K562 (cell line): ENCODE results near the gene PRTFDC1. TPM values are rescaled to one million over a fixed set of nuclear protein-coding genes. Genes with fewer than 3 reads are reported as not detected.

Experiments
- ATAC-seq: fragments of 200-7000 bp; cut with Tn5 transposase; 3 replicates; pipeline ENCODE4 v1.9.1; 2020; ENCODE audit warnings: moderate library complexity
- Bru-seq: library from RNA; stranded (reverse); fragments of 400-500 nt; gene quantifications from one replicate; lab custom pipeline; 2021; lab: Mats Ljungman, UMichigan
- BruChase-seq, 2 experiments: library from RNA; stranded (reverse); fragments of 400-500 nt; gene quantifications; one replicate each; lab custom pipeline; 2021; lab: Mats Ljungman, UMichigan
- BruUV-seq: library from RNA; stranded (reverse); fragments of 400-500 nt; replicated peaks from 2 replicates; lab custom pipeline; 2021; lab: Mats Ljungman, UMichigan
- CTCF ChIA-PET: fragments of 300-600 bp; formaldehyde crosslinking; extraction: SDS; loops from one replicate; lab custom pipeline; 2021; ENCODE audit warnings: low intra/inter-chr PET ratio; lab: Yijun Ruan, JAX
- POLR2A ChIA-PET: fragments of 300-600, 350-650 bp; sonication (Branson Sonifier 250); formaldehyde crosslinking; extraction: SDS; loops from one replicate; lab custom pipeline; 2021; ENCODE audit warnings: antibody characterized with exemption, inconsistent platforms; lab: Yijun Ruan, JAX
- DNase-seq, 4 experiments: peaks; one replicate each; pipeline versions ENCODE4 v3.0.0 to v3.0.0-alpha.2; 2011 to 2018; ENCODE audit warnings: low spot score in 3 of 4, mixed read lengths in 3 of 4; ENCODE audit errors: extremely low read depth in 1 of 4
- FAIRE-seq: peaks from 2 replicates; lab custom pipeline; 2011; peaks lifted over from hg19 to GRCh38; lab: Jason Lieb, UNC
- H2AFZ ChIP-seq: 2 replicates; pipeline ENCODE4 v1.6.0; 2011; ENCODE audit warnings: low read depth, low read length, control low read depth, inconsistent platforms
- H3K27ac ChIP-seq: fragments of 200-600 bp; 3 replicates; pipeline ENCODE4 v1.8.0; 2011; ENCODE audit warnings: low read depth, mild to moderate bottlenecking, control low read depth, inconsistent platforms, low read length, moderate library complexity, mixed read lengths; ENCODE audit errors: extremely low read depth
- H3K27me3 ChIP-seq, 2 experiments: fragments of 300-600 bp in 1 of 2; 2 replicates in 1 of 2; 3 replicates in 1 of 2; pipeline versions ENCODE4 v1.6.0 to v1.8.0; 2011; ENCODE audit warnings: inconsistent platforms in 2 of 2, low read length in 2 of 2, mild to moderate bottlenecking in 1 of 2, mixed read lengths in 1 of 2, moderate library complexity in 1 of 2; ENCODE audit not compliant: control insufficient read depth in 2 of 2, insufficient read depth in 2 of 2
- H3K36me3 ChIP-seq: fragments of 300-600 bp; 3 replicates; pipeline ENCODE4 v1.8.0; 2011; ENCODE audit warnings: mild to moderate bottlenecking, low read length, inconsistent platforms; ENCODE audit not compliant: control insufficient read depth, insufficient read depth
- H3K4me1 ChIP-seq, 2 experiments: fragments of 200-600 bp in 1 of 2; replicated peaks in 1 of 2; 2 replicates in 1 of 2; 3 replicates in 1 of 2; pipeline versions ENCODE4 v1.5.1 to v1.8.0; 2011; ENCODE audit warnings: inconsistent platforms in 2 of 2, low read length in 2 of 2, mild to moderate bottlenecking in 1 of 2, mixed read lengths in 1 of 2, moderate library complexity in 1 of 2; ENCODE audit not compliant: control insufficient read depth in 2 of 2, insufficient read depth in 2 of 2
- H3K4me2 ChIP-seq: 2 replicates; pipeline ENCODE4 v1.6.1; 2011; ENCODE audit warnings: low read length, control low read depth, inconsistent platforms, mixed read lengths; ENCODE audit not compliant: insufficient read depth
- H3K4me3 ChIP-seq: fragments of 200-600 bp; sonication (generic), shearing (Covaris generic); 2 replicates; pipeline ENCODE4 v1.5.1; 2016; ENCODE audit warnings: control low read depth, inconsistent platforms
- H3K79me2 ChIP-seq: fragments of 200-600 bp; 3 replicates; pipeline ENCODE4 v1.8.0; 2011; ENCODE audit warnings: low read length, inconsistent platforms; ENCODE audit not compliant: control insufficient read depth, insufficient read depth
- H3K9ac ChIP-seq, 2 experiments: 2 replicates each; pipeline versions ENCODE4 v1.6.0 to v1.6.1; 2011; ENCODE audit warnings: low read depth in 2 of 2, low read length in 2 of 2, control low read depth in 1 of 2, inconsistent platforms in 1 of 2, mild to moderate bottlenecking in 1 of 2, mixed read lengths in 1 of 2; ENCODE audit not compliant: insufficient read depth in 1 of 2
- H3K9me1 ChIP-seq: one replicate; pipeline ENCODE4 v1.6.0; 2011; ENCODE audit warnings: inconsistent platforms, mild to moderate bottlenecking, low read length, moderate library complexity; ENCODE audit not compliant: control insufficient read depth, insufficient read depth
- H3K9me3 ChIP-seq: replicated peaks from 2 replicates; pipeline ENCODE4 v1.5.1; 2011; ENCODE audit warnings: low read depth, low read length, inconsistent platforms; ENCODE audit not compliant: control insufficient read depth, insufficient read depth
- H4K20me1 ChIP-seq: replicated peaks from 2 replicates; pipeline ENCODE4 v1.6.1; 2011; ENCODE audit warnings: low read length, inconsistent platforms, mixed read lengths; ENCODE audit not compliant: control insufficient read depth, insufficient read depth
- CHD2 ChIP-seq: IDR thresholded peaks from 2 replicates; pipeline ENCODE4 v1.6.1; 2011; ENCODE audit warnings: low read depth, low read length
- MAZ ChIP-seq, 2 experiments: fragments of 450-650 bp in 1 of 2; sonication (generic) in 1 of 2; formaldehyde crosslinking; IDR thresholded peaks in 1 of 2; conservative IDR thresholded peaks in 1 of 2; 2 replicates each; pipeline versions ENCODE4 v1.4.0 to v1.5.0; 2020; ENCODE audit warnings: mild to moderate bottlenecking in 1 of 2, missing genetic modification reagents in 1 of 2
- NFRKB ChIP-seq: fragments of 450-650 bp; IDR thresholded peaks from 2 replicates; pipeline ENCODE4 v1.6.1; 2016; ENCODE audit warnings: low read depth
- PYGO2 ChIP-seq: fragments of 450-650 bp; IDR thresholded peaks from 2 replicates; pipeline ENCODE4 v1.6.1; 2016; ENCODE audit warnings: mild to moderate bottlenecking, missing genetic modification characterization, moderate library complexity, missing compliant biosample characterization
- WGBS: fragments of 100-300 bp; shearing (Covaris generic); methylation state at CpG from one replicate; pipeline ENCODE4 v1.1.6; 2016; ENCODE audit warnings: low coverage, mixed read lengths; ENCODE audit not compliant: insufficient coverage; ENCODE audit errors: missing lambda C conversion rate; 5-methylcytosine and 5-hydroxymethylcytosine counted together
- in situ Hi-C: fragments of 300-500 bp; cut with MboI; formaldehyde crosslinking; loops from 4 replicates; pipeline ENCODE4 v1.15.0; 2018; ENCODE audit warnings: inconsistent platforms, mixed read lengths
- intact Hi-C: fragments of 100-400 bp; cut with micrococcal nuclease; formaldehyde crosslinking; loops from 2 replicates; pipeline ENCODE4 v1.14.2; 2022
- long read RNA-seq, 3 experiments: library from polyadenylated mRNA in 2 of 3; library from RNA in 1 of 3; unstranded in 2 of 3; stranded (forward) in 1 of 3; transcript quantifications; one replicate each; pipeline ENCODE4 v2.0.0, GENCODE V29; 2019 to 2022
- polyA minus RNA-seq, 3 experiments: library from RNA; depleted of rRNA, polyadenylated mRNA; stranded (reverse); fragments of >200 nt; gene quantifications; 2 replicates each; pipeline ENCODE4 v1.2.3, GENCODE V29; 2011
- polyA plus RNA-seq, 8 experiments: library from polyadenylated mRNA; depleted of rRNA in 4 of 8; stranded (reverse) in 5 of 8; unstranded in 3 of 8; fragments of >200 nt; fragmentation: Nextera tagmentation in 2 of 8; fragmentation: Illumina TruSeq in 1 of 8; extraction: Ambion mirVana in 2 of 8; extraction: Trizol in 1 of 8; gene quantifications; 2 replicates each; pipeline versions ENCODE4 v1.2.1 to v1.2.3, GENCODE V29; 2011 to 2014; ENCODE audit warnings: inconsistent platforms in 1 of 8, missing spikeins in 1 of 8
- total RNA-seq, 7 experiments: library from RNA; depleted of rRNA in 6 of 7; stranded (reverse); fragments of >200 nt in 6 of 7; fragmentation: Illumina TruSeq in 2 of 7; extraction: Trizol in 2 of 7; gene quantifications; 2 replicates each; pipeline versions ENCODE4 v1.2.1 to v1.2.3, GENCODE V29; 2011 to 2021; ENCODE audit warnings: low replicate concordance in 1 of 7
- TF ChIP-seq, protein P1 (sequence below): fragments of 450-650 bp; formaldehyde crosslinking; IDR thresholded peaks from 2 replicates; pipeline ENCODE4 v1.4.0; 2020; ENCODE audit warnings: mild to moderate bottlenecking, moderate library complexity

Gene PRTFDC1, protein sequence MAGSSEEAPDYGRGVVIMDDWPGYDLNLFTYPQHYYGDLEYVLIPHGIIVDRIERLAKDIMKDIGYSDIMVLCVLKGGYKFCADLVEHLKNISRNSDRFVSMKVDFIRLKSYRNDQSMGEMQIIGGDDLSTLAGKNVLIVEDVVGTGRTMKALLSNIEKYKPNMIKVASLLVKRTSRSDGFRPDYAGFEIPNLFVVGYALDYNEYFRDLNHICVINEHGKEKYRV
- total RNA-seq (2011; cell fraction: chromatin; rRNA removed; ENCODE audit: low replicate concordance) = 3.9 and 7.0 TPM in 2 replicates
- total RNA-seq (2011; cell fraction: nucleolus; rRNA removed) = 2.5 and 3.3 TPM in 2 replicates
- 3.3 and 4.6 TPM in 2 replicates for total RNA-seq (2011; cell fraction: nucleoplasm; rRNA removed)
- total RNA-seq (2014; rRNA removed) = 6.0 and 7.0 TPM in 2 replicates
- total RNA-seq (2014; rRNA removed; fragmentation: Illumina TruSeq; extraction: Trizol) = 10.0 and 14.4 TPM in 2 replicates
- 9.4 and 9.5 TPM in 2 replicates for total RNA-seq (2015; rRNA removed; fragmentation: Illumina TruSeq; extraction: Trizol)
- total RNA-seq (2021) = 7.5 and 8.0 TPM in 2 replicates
- polyA plus RNA-seq (2011; rRNA removed) = 17.4 and 27.6 TPM in 2 replicates
- 6.6 and 11.7 TPM in 2 replicates for polyA plus RNA-seq (2011; cell fraction: cytosol; rRNA removed)
- polyA plus RNA-seq (2011; cell fraction: nucleus; rRNA removed) = 7.0 and 9.7 TPM in 2 replicates
- 12.9 and 14.9 TPM in 2 replicates for polyA plus RNA-seq (2012)
- 10.7 and 12.5 TPM in 2 replicates for polyA plus RNA-seq (2014; fragmentation: Illumina TruSeq; extraction: Trizol)
- polyA plus RNA-seq (2014; fragmentation: Nextera tagmentation; extraction: Ambion mirVana) = 10 to 100 TPM; 19.0 to 19.7 TPM
- 9.1 TPM in 2 replicates for polyA plus RNA-seq (2014; rRNA removed)
- polyA minus RNA-seq (2011; rRNA and poly(A)+ RNA removed) = 24.3 and 33.2 TPM in 2 replicates
- polyA minus RNA-seq (2011; cell fraction: cytosol; rRNA and poly(A)+ RNA removed) = 1.8 and 8.7 TPM in 2 replicates
- polyA minus RNA-seq (2011; cell fraction: nucleus; rRNA and poly(A)+ RNA removed) = 4.0 and 7.3 TPM in 2 replicates
- Bru-seq, nascent RNA = percentile 48 among the genes with signal in this experiment
- percentile 51 among the genes with signal in this experiment for BruChase-seq, experiment 1, labeled RNA remaining after a 2-hour chase
- BruChase-seq, experiment 2, labeled RNA remaining after a 6-hour chase = percentile 46 among the genes with signal in this experiment
- long read RNA-seq, experiment 1, partial matches to known transcripts = 0 of 4 reads
- long read RNA-seq, experiment 1, other reads (novel, unspliced or antisense) = 2 of 4 reads
- long read RNA-seq, experiment 2, partial matches to known transcripts = 1 of 8 reads
- long read RNA-seq, experiment 2, other reads (novel, unspliced or antisense) = 6 of 8 reads
- long read RNA-seq, experiment 3, partial matches to known transcripts = 0 of 1 reads
- long read RNA-seq, experiment 3, other reads (novel, unspliced or antisense) = 0 of 1 reads

DNA sequence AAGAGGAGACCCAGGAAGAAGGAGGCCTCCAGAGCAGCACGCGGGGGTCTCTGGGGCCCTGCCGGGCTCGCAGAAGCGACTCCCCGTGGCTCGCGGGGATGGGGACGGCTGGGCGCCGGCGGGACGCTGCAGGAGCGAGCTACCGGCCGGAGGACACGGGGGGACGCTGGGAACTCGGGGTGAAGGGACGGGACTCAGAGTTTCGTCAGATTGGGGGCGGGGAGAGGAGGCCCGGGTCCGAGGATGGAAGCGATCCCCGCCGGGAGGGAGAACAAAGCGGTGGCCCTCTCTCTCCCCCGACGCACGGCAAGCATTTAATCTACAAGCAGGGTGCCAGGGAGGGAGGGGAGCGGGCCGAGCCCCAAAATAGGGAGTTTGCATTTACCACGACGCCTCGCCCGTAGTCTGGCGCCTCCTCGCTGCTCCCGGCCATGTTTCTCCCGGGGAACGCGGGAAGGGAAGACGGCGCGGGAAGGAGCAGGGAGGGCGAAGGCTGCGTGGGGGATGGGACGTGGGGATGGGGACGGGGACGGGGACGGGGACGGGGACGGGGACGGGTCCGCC lies at the start of gene PRTFDC1:
PRTFDC1 (minus strand) TSS at position 464 of the 564 bp plus-strand sequence; CDS start at position 433, 31 bp downstream.
- intact Hi-C loops = loop anchor here (2.0 to 5.0 kb wide), 6 partner anchors 35 to 310 kb away; partner anchors contain the start of genes ENKUR and THNSL1
- ATAC-seq (peak; percentile 60), FAIRE-seq (no peak), DNase-seq (peak; percentile 56 to 77 (median 72))
- Histone ChIP-seq H3K4me1 (peaks cover 18 to 21% of the 10 kb centered on the region in 2 experiments; a peak in 4 of 5 replicates), H3K9me1 (no peaks in the 10 kb centered on the region), H3K9me3 (no peaks in the 10 kb centered on the region), H3K4me2 (peak within 1 kb of the TSS; percentile 84), H3K9ac (peak within 1 kb of the TSS; percentile 86 to 95), H3K4me3 (peak within 1 kb of the TSS; percentile 52), H3K36me3 (no peaks in the 10 kb centered on the region), H4K20me1 (no peaks in the 10 kb centered on the region), H3K27me3 (no peaks in the 10 kb centered on the region), H2AFZ (peak within 1 kb of the TSS; percentile 95), H3K27ac (peak within 1 kb of the TSS; percentile 85), H3K79me2 (peaks cover 6% of the 10 kb centered on the region; the same call in 2 of the 3 replicates)
- ChIA-PET CTCF (no interaction called here), POLR2A (interaction anchor here (0.9 to 2.3 kb wide), 6 partner anchors 10 to 129 kb away, joined by 3 to 15 read pairs (median 4); no protein-coding TSS in a partner anchor)
- whole genome bisulfite sequencing = 5% methylated on average over 19 of the region's 56 CpGs
- in situ Hi-C loops = loop anchor here (10.0 kb wide), 1 partner anchor 307 kb away; no protein-coding TSS in a partner anchor
- TSS peak; percentile 74 for BruUV-seq
- peak; percentile 3 to 13; a peak in 1 of 4 replicates for TF ChIP-seq MAZ (CRISPR knock-in tag; conservative IDR thresholded peaks at IDR 0.05 in 1 of 2, IDR thresholded peaks at IDR 0.05 in 1 of 2)
- no peak for TF ChIP-seq PYGO2 (tag)
- TF ChIP-seq, protein P1, sequence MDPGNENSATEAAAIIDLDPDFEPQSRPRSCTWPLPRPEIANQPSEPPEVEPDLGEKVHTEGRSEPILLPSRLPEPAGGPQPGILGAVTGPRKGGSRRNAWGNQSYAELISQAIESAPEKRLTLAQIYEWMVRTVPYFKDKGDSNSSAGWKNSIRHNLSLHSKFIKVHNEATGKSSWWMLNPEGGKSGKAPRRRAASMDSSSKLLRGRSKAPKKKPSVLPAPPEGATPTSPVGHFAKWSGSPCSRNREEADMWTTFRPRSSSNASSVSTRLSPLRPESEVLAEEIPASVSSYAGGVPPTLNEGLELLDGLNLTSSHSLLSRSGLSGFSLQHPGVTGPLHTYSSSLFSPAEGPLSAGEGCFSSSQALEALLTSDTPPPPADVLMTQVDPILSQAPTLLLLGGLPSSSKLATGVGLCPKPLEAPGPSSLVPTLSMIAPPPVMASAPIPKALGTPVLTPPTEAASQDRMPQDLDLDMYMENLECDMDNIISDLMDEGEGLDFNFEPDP (CRISPR knock-in tag) = no peak
- TF ChIP-seq CHD2 = peak; percentile 48; the same call in 1 of the 2 replicates
- TF ChIP-seq NFRKB = peak; percentile 79
